ENCODE data around the gene IRAG1. TPM values are rescaled to one million over a fixed set of nuclear protein-coding genes. Genes with fewer than 3 reads are reported as not detected.

IRAG1 gene
- total and polyA plus RNA-seq, 7 donors = 1.4 to 9.4 (median 3.9) TPM

- 71 to 79% (median 76%) methylated on average over 7 of the region's 7 CpGs for WGBS, 3 donors
- ATAC-seq (no peak), DNase-seq (no peak)
- H3K27me3 ChIP-seq (ENCODE audit: insufficient read depth in 3 of 3, low read length in 2 of 3) = no peaks in the 10 kb centered on the region
- peaks cover 4% of the 10 kb centered on the region for H3K4me1 ChIP-seq
- no peak overlapping the region for H3K27ac ChIP-seq
- no peaks in the 10 kb centered on the region for H3K36me3 ChIP-seq (ENCODE audit: insufficient read depth in 1 of 2, low read depth in 1 of 2)
- no peak overlapping the region for H3K4me3 ChIP-seq
- no peak for TF ChIP-seq CTCF (IDR thresholded peaks at IDR 0.05)
- intact Hi-C loops (cut with DNase I) = loop anchor here in 1 of 2 donors (5.0 kb wide), 1 partner anchor 47 kb away; no protein-coding TSS in a partner anchor
- H3K9me3 ChIP-seq = no peaks in the 10 kb centered on the region
Observed at GRCh38 chr11:10648871-10649270, 44.7 kb downstream of the IRAG1 start.

- H3K4me3 ChIP-seq = no peak overlapping the region
- no peaks in the 10 kb centered on the region for H3K27me3 ChIP-seq (ENCODE audit: insufficient read depth in 3 of 3, low read length in 2 of 3)
- ATAC-seq = no peak
- H3K36me3 ChIP-seq (ENCODE audit: insufficient read depth in 1 of 2, low read depth in 1 of 2) = no peaks in the 10 kb centered on the region
- H3K9me3 ChIP-seq = no peaks in the 10 kb centered on the region
- H3K4me1 ChIP-seq = peaks cover 3% of the 10 kb centered on the region
- no peak for TF ChIP-seq CTCF (IDR thresholded peaks at IDR 0.05)
- intact Hi-C loops (cut with DNase I) = loop anchor here in 1 of 2 donors (5.0 kb wide), 1 partner anchor 45 kb away; no protein-coding TSS in a partner anchor
- 82 to 89% (median 84%) methylated on average over 8 of the region's 8 CpGs for WGBS, 3 donors
- no peak overlapping the region for H3K27ac ChIP-seq
- DNase-seq = no peak
Observed at GRCh38 chr11:10646681-10647355, 46.7 kb downstream of the IRAG1 start.

- no peak for DNase-seq
Observed at GRCh38 chr11:10646005-10646404, 47.5 kb downstream of the IRAG1 start.

GRCh38 chr11:10645212-10645795, 48.3 kb downstream of the IRAG1 start:
- H3K27ac ChIP-seq = no peak overlapping the region
- no peak for TF ChIP-seq CTCF (IDR thresholded peaks at IDR 0.05)
- no peaks in the 10 kb centered on the region for H3K4me1 ChIP-seq
- intact Hi-C loops (cut with DNase I) = loop anchor here in 1 of 2 donors (5.0 kb wide), 1 partner anchor 43 kb away; no protein-coding TSS in a partner anchor
- H3K9me3 ChIP-seq = no peaks in the 10 kb centered on the region
- no peaks in the 10 kb centered on the region for H3K36me3 ChIP-seq (ENCODE audit: insufficient read depth in 1 of 2, low read depth in 1 of 2)
- 73 to 78% (median 76%) methylated on average over 6 of the region's 6 CpGs for WGBS, 3 donors
- ATAC-seq = no peak
- H3K27me3 ChIP-seq (ENCODE audit: insufficient read depth in 3 of 3, low read length in 2 of 3) = no peaks in the 10 kb centered on the region
- H3K4me3 ChIP-seq = no peak overlapping the region
- no peak for DNase-seq

More at GRCh38 chr11:10646005-10646404, 47.5 kb downstream of the IRAG1 start:
- intact Hi-C loops (cut with DNase I) = loop anchor here in 1 of 2 donors (5.0 kb wide), 1 partner anchor 44 kb away; no protein-coding TSS in a partner anchor
- no peak for ATAC-seq
- no peak for TF ChIP-seq CTCF (IDR thresholded peaks at IDR 0.05)
- H3K9me3 ChIP-seq = no peaks in the 10 kb centered on the region
- H3K36me3 ChIP-seq (ENCODE audit: insufficient read depth in 1 of 2, low read depth in 1 of 2) = no peaks in the 10 kb centered on the region
- H3K4me3 ChIP-seq = no peak overlapping the region
- no peaks in the 10 kb centered on the region for H3K27me3 ChIP-seq (ENCODE audit: insufficient read depth in 3 of 3, low read length in 2 of 3)
- H3K27ac ChIP-seq = no peak overlapping the region
- no peaks in the 10 kb centered on the region for H3K4me1 ChIP-seq

Other genes with a start within 250 kb of the IRAG1 start
- 100 to 1,000 TPM in 3 of 4 donors, 10 to 100 TPM in 1; 45.4 to 120 (median 110) TPM for gene AMPD3, start 238.5 kb downstream of the IRAG1 start, total RNA-seq
- 10 to 100 TPM; 23.5 to 67.7 (median 57.9) TPM for gene AMPD3, start 238.5 kb downstream of the IRAG1 start, polyA plus RNA-seq
- 10 to 100 TPM; 16.6 to 42.2 (median 36.1) TPM for gene RNF141, start 152.6 kb downstream of the IRAG1 start, total RNA-seq
- gene RNF141, start 152.6 kb downstream of the IRAG1 start, polyA plus RNA-seq = 10 to 100 TPM in 2 of 3 donors, 1 to 10 TPM in 1; 5.0 to 13.7 (median 11.7) TPM
- 10 to 100 TPM; 17.4 to 37.0 (median 32.8) TPM for gene LYVE1, start 125.1 kb downstream of the IRAG1 start, total RNA-seq
- gene LYVE1, start 125.1 kb downstream of the IRAG1 start, polyA plus RNA-seq = 10 to 100 TPM in 1 of 3 donors, 1 to 10 TPM in 2; 5.2 to 12.9 (median 5.7) TPM
- 10 to 100 TPM; 20.9 to 31.0 (median 26.1) TPM for gene CTR9, start 57.5 kb upstream of the IRAG1 start, total RNA-seq
- 10 to 100 TPM; 16.4 to 41.6 (median 17.7) TPM for gene CTR9, start 57.5 kb upstream of the IRAG1 start, polyA plus RNA-seq
- gene EIF4G2, start 115.2 kb upstream of the IRAG1 start, total RNA-seq = 100 to 1,000 TPM; 652 to 809 (median 709) TPM
- 100 to 1,000 TPM; 308 to 726 (median 645) TPM for gene EIF4G2, start 115.2 kb upstream of the IRAG1 start, polyA plus RNA-seq
- gene ZBED5, start 164.3 kb upstream of the IRAG1 start, total RNA-seq = 10 to 100 TPM; 25.5 to 47.8 (median 29.4) TPM
- gene ZBED5, start 164.3 kb upstream of the IRAG1 start, polyA plus RNA-seq = 10 to 100 TPM; 20.0 to 39.6 (median 20.8) TPM